Measurements from ENCODE around the gene CCT8.

Gene CCT8

DNA sequence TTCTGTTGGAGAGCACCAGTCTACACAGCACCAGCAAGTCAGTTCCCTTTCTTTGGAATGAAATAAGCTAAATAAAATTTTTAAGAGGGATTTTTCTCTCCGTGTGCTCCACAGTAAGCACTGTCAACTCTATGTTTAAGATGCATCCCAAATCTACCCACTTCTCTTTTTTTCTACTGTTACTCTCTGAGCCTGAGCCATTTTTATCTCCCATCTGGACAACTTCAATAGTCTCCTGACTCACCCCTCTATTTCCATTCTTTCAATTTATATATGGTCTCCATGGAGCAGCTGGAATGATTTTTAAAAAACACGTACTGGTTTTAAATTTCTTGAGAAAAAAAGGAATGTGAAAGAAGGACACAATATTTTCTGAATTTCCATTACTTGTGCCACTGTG is 24.7 kb upstream of the CCT8 start:
- no peak for TF ChIP-seq SIN3A (IDR thresholded peaks at IDR 0.05; ENCODE audit: borderline replicate concordance, insufficient read depth, low read length)
- TF ChIP-seq FOXP2 (optimal IDR thresholded peaks at IDR 0.05; ENCODE audit: borderline replicate concordance, extremely low read depth, extremely low read length, insufficient read depth): no peak
- TF ChIP-seq TAF1 (IDR thresholded peaks at IDR 0.05; ENCODE audit: borderline replicate concordance, insufficient read depth, low read length): no peak
- TF ChIP-seq REST (IDR thresholded peaks at IDR 0.05; ENCODE audit: insufficient read depth in 1 of 2, low read depth in 2 of 2, low read length in 2 of 2): no peak
- no peak for TF ChIP-seq POLR2AphosphoS5 (IDR thresholded peaks at IDR 0.05; ENCODE audit: low read depth, low read length)

- no peak for TF ChIP-seq POLR2AphosphoS5 (IDR thresholded peaks at IDR 0.05; ENCODE audit: low read depth, low read length)
- TF ChIP-seq TAF1 (IDR thresholded peaks at IDR 0.05; ENCODE audit: borderline replicate concordance, insufficient read depth, low read length): no peak
- TF ChIP-seq SIN3A (IDR thresholded peaks at IDR 0.05; ENCODE audit: borderline replicate concordance, insufficient read depth, low read length): no peak
- TF ChIP-seq REST (IDR thresholded peaks at IDR 0.05; ENCODE audit: insufficient read depth in 1 of 2, low read depth in 2 of 2, low read length in 2 of 2): no peak
- no peak for TF ChIP-seq FOXP2 (optimal IDR thresholded peaks at IDR 0.05; ENCODE audit: borderline replicate concordance, extremely low read depth, extremely low read length, insufficient read depth)
These were observed 23.0 kb upstream of the CCT8 start for GRCh38 chr21:29096218-29097015.

DNA sequence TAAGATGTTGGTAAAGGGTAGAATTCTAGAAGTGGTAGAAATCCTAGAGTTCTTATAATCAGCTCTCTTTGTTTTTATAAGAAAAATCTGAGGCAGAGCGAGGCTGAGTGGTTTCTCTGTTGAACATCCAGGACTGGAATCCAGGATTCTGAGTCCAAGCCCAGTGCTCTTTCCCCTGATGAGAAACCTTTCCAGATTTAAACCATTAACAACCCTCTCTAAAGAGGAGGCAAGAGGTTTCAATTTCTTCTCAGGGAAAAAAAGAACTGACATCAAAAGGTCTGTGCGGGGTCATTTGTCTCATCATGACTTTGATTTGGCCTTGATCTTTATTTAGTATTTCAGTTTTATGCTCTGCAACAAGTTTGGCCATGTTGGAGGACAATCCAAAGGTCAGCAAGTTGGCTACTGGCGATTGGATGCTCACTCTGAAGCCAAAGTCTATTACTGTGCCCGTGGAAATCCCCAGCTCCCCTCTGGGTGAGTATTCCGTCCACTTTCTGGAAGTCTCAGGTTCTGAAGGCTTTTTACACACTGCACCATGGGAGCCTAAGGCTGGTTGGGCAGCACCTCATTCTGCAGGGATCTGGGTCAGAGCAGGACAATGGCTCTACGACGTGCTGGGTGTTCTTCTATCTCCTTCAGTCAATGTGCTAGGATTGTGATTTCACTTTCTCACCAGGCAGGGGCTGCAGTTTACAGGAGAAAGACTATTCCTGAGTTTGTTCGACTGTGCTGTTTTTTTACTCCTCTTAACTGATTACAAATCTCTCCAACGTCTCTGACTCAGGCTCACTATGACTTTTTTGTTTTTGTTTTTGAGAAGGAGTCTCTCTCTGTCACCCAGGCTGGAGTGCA is 18.9 kb upstream of the CCT8 start:
- TF ChIP-seq TAF1 (IDR thresholded peaks at IDR 0.05; ENCODE audit: borderline replicate concordance, insufficient read depth, low read length) (no peak), POLR2AphosphoS5 (IDR thresholded peaks at IDR 0.05; ENCODE audit: low read depth, low read length) (no peak), SIN3A (IDR thresholded peaks at IDR 0.05; ENCODE audit: borderline replicate concordance, insufficient read depth, low read length) (no peak), FOXP2 (optimal IDR thresholded peaks at IDR 0.05; ENCODE audit: borderline replicate concordance, extremely low read depth, extremely low read length, insufficient read depth) (no peak), REST (IDR thresholded peaks at IDR 0.05; ENCODE audit: insufficient read depth in 1 of 2, low read depth in 2 of 2, low read length in 2 of 2) (no peak)

GRCh38 chr21:29091033-29091432 is 17.6 kb upstream of the CCT8 start:
- TF ChIP-seq FOXP2 (optimal IDR thresholded peaks at IDR 0.05; ENCODE audit: borderline replicate concordance, extremely low read depth, extremely low read length, insufficient read depth) (no peak), TAF1 (IDR thresholded peaks at IDR 0.05; ENCODE audit: borderline replicate concordance, insufficient read depth, low read length) (no peak), POLR2AphosphoS5 (IDR thresholded peaks at IDR 0.05; ENCODE audit: low read depth, low read length) (no peak), SIN3A (IDR thresholded peaks at IDR 0.05; ENCODE audit: borderline replicate concordance, insufficient read depth, low read length) (no peak), REST (IDR thresholded peaks at IDR 0.05; ENCODE audit: insufficient read depth in 1 of 2, low read depth in 2 of 2, low read length in 2 of 2) (no peak)

Measured in PFSK-1 (cell line).